NCI-H2029 treated with DMSO at 0.1 percent for 48 hours (cell line): Measurements from ENCODE around the gene CA5A.
"Not testable (repeated sequence)": the region's sequence is repeated elsewhere in the genome, so short reads cannot be mapped to it uniquely, and the experiment has no call there.

Experiments
- DNase-seq: peaks from one replicate; lab custom pipeline; 2025; lab: John Stamatoyannopoulos, UW

Gene CA5A

GRCh38 chr16:87936375-87937230, at the start of gene CA5A:
CA5A (minus strand) TSS chr16:87936529; CDS start chr16:87936450, 79 bp downstream.
- no peak for DNase-seq

- not testable (repeated sequence) for DNase-seq
Observed at GRCh38 chr16:87985493-87985892, 49.2 kb upstream of the CA5A start.

GRCh38 chr16:87984632-87985267, 48.4 kb upstream of the CA5A start:
- DNase-seq = no peak

GRCh38 chr16:87984180-87984579, 47.9 kb upstream of the CA5A start:
- DNase-seq = not testable (repeated sequence)

- not testable (repeated sequence) for DNase-seq
Observed at GRCh38 chr16:87983737-87984097, 47.4 kb upstream of the CA5A start.

GRCh38 chr16:87983072-87983736, 46.9 kb upstream of the CA5A start:
- DNase-seq = not testable (repeated sequence)

GRCh38 chr16:87982581-87983041, 46.3 kb upstream of the CA5A start:
- no peak for DNase-seq

- DNase-seq = not testable (repeated sequence)
Observed at GRCh38 chr16:87981376-87981775, 45.0 kb upstream of the CA5A start.

- DNase-seq = not testable (repeated sequence)
Observed at GRCh38 chr16:87979911-87980630, 43.7 kb upstream of the CA5A start.

GRCh38 chr16:87979352-87979751, 43.0 kb upstream of the CA5A start:
- no peak for DNase-seq

- DNase-seq = no peak
Observed at GRCh38 chr16:87978127-87978526, 41.8 kb upstream of the CA5A start.

GRCh38 chr16:87976665-87977064, 40.3 kb upstream of the CA5A start:
- no peak for DNase-seq

GRCh38 chr16:87974178-87974577, 37.8 kb upstream of the CA5A start:
- DNase-seq = no peak

- no peak for DNase-seq
Observed at GRCh38 chr16:87973717-87974116, 37.4 kb upstream of the CA5A start.

GRCh38 chr16:87971933-87972332, 35.6 kb upstream of the CA5A start:
- no peak for DNase-seq

GRCh38 chr16:87970186-87970585, 33.9 kb upstream of the CA5A start:
- DNase-seq = no peak

GRCh38 chr16:87968541-87968940, 32.2 kb upstream of the CA5A start:
- DNase-seq = no peak

- no peak for DNase-seq
Observed at GRCh38 chr16:87966685-87967185, 30.4 kb upstream of the CA5A start.

GRCh38 chr16:87966064-87966645, 29.8 kb upstream of the CA5A start:
- DNase-seq = no peak

- DNase-seq = no peak
Observed at GRCh38 chr16:87965417-87965816, 29.1 kb upstream of the CA5A start.

- no peak for DNase-seq
Observed at GRCh38 chr16:87964049-87964659, 27.8 kb upstream of the CA5A start.
